Glutamatergic neuron (in vitro differentiated cells): ENCODE measurements around the gene RPL27. TPM values are rescaled to one million over a fixed set of nuclear protein-coding genes. Genes with fewer than 3 reads are reported as not detected.
"Not testable (repeated sequence)": the region's sequence is repeated elsewhere in the genome, so short reads cannot be mapped to it uniquely, and the experiment has no call there.

ENCODE experiments used
- DNase-seq: peaks from one replicate; pipeline ENCODE4 v3.0.0; 2022
- H3K27ac Mint-ChIP-seq: one replicate; pipeline ENCODE4 v1.8.0; 2020; ENCODE audit warnings: mild to moderate bottlenecking, mixed read lengths, inconsistent platforms; ENCODE audit not compliant: unreplicated experiment
- H3K27me3 Mint-ChIP-seq: one replicate; pipeline ENCODE4 v1.8.0; 2020; ENCODE audit warnings: mild to moderate bottlenecking, moderate library complexity, mixed read lengths, inconsistent platforms; ENCODE audit not compliant: unreplicated experiment
- H3K36me3 Mint-ChIP-seq: one replicate; pipeline ENCODE4 v1.8.0; 2020; ENCODE audit warnings: mild to moderate bottlenecking, mixed read lengths, inconsistent platforms; ENCODE audit not compliant: unreplicated experiment
- H3K4me1 Mint-ChIP-seq: one replicate; pipeline ENCODE4 v1.8.0; 2020; ENCODE audit warnings: mild to moderate bottlenecking, low read depth, mixed read lengths, inconsistent platforms; ENCODE audit not compliant: unreplicated experiment
- H3K4me3 Mint-ChIP-seq: one replicate; pipeline ENCODE4 v1.8.0; 2020; ENCODE audit warnings: mild to moderate bottlenecking, mixed read lengths, inconsistent platforms; ENCODE audit not compliant: unreplicated experiment
- H3K9me3 Mint-ChIP-seq: one replicate; pipeline ENCODE4 v1.8.0; 2020; ENCODE audit warnings: mild to moderate bottlenecking, moderate library complexity, mixed read lengths, inconsistent platforms; ENCODE audit not compliant: unreplicated experiment
- CTCF ChIP-seq: fragments of 200-600 bp; sonication (generic); IDR thresholded peaks from one replicate; pipeline ENCODE4 v1.5.0; 2021; ENCODE audit not compliant: partially characterized antibody, unreplicated experiment
- total RNA-seq: library from RNA; stranded (reverse); fragmentation: NEBNext Ultra II Directional; extraction: Animal tissue kit (Norgen Biotek cat#: 25700); gene quantifications from one replicate; pipeline ENCODE4 v1.2.1, GENCODE V29; 2021; ENCODE audit not compliant: unreplicated experiment

RPL27 gene
- total RNA-seq, 1 donor from 2014 or later = 658 TPM

GRCh38 chr17:42997390-42997983 lies 732 bp upstream of the RPL27 start:
- Mint-ChIP-seq H3K4me3 (peak overlapping the region; percentile 99), H3K4me1 (peaks cover 10% of the 10 kb centered on the region), H3K27me3 (peaks cover 3% of the 10 kb centered on the region), H3K9me3 (peaks cover 16% of the 10 kb centered on the region), H3K27ac (peak overlapping the region; percentile 97), H3K36me3 (no peaks in the 10 kb centered on the region)
- DNase-seq = no peak
- TF ChIP-seq CTCF = no peak

GRCh38 chr17:42999003-42999525 lies 845 bp downstream of the RPL27 start:
- Mint-ChIP-seq H3K9me3 (peaks cover 16% of the 10 kb centered on the region), H3K4me3 (peak overlapping the region; percentile 99), H3K27ac (peak overlapping the region; percentile 97), H3K4me1 (peaks cover 8% of the 10 kb centered on the region), H3K27me3 (peaks cover 3% of the 10 kb centered on the region), H3K36me3 (no peaks in the 10 kb centered on the region)
- no peak for TF ChIP-seq CTCF
- DNase-seq = no peak

GRCh38 chr17:43000894-43001293 lies 2.7 kb downstream of the RPL27 start:
- DNase-seq, H3K4me3 Mint-ChIP-seq, H3K27me3 Mint-ChIP-seq, H3K36me3 Mint-ChIP-seq, H3K4me1 Mint-ChIP-seq: not testable (repeated sequence)
- H3K27ac Mint-ChIP-seq = peak overlapping the region; percentile 28
- H3K9me3 Mint-ChIP-seq = peaks cover 16% of the 10 kb centered on the region

- Mint-ChIP-seq H3K27me3 (no peaks in the 10 kb centered on the region), H3K36me3 (no peaks in the 10 kb centered on the region)
Observed at GRCh38 chr17:43003542-43004172, 5.4 kb downstream of the RPL27 start.

More at GRCh38 chr17:43003542-43004172, 5.4 kb downstream of the RPL27 start:
- Mint-ChIP-seq H3K27ac (peak overlapping the region; percentile 43), H3K9me3 (peaks cover 7% of the 10 kb centered on the region), H3K4me3 (no peak overlapping the region), H3K4me1 (peaks cover 7% of the 10 kb centered on the region)
- DNase-seq = no peak
- no peak for TF ChIP-seq CTCF
